Endothelial cell of umbilical vein (primary cell): ENCODE data around the gene IKZF4. TPM values are rescaled to one million over a fixed set of nuclear protein-coding genes. Genes with fewer than 3 reads are reported as not detected.

ENCODE experiments used
- BruUV-seq: library from RNA; stranded (reverse); fragments of 400-500 nt; replicated peaks from 2 replicates; lab custom pipeline; 2021; lab: Mats Ljungman, UMichigan
- CTCF ChIA-PET: fragments of 300-600, 350-600 bp; sonication (Branson Sonifier 250); formaldehyde crosslinking; loops from one replicate; lab custom pipeline; 2021; ENCODE audit warnings: antibody characterized with exemption, inconsistent platforms; lab: Charles Lee
- POLR2A ChIA-PET: fragments of 300-600, 350-600 bp; sonication (Branson Sonifier 250); formaldehyde crosslinking; loops from one replicate; lab custom pipeline; 2021; ENCODE audit warnings: antibody characterized with exemption, inconsistent platforms; lab: Charles Lee
- DNase-seq: peaks from one replicate; pipeline ENCODE4 v3.0.0-alpha.2; 2011; ENCODE audit warnings: low read depth, low spot score
- FAIRE-seq: peaks from 2 replicates; lab custom pipeline; 2011; peaks lifted over from hg19 to GRCh38; lab: Jason Lieb, UNC
- H2AFZ ChIP-seq: 2 replicates; pipeline ENCODE4 v1.6.0; 2012; ENCODE audit warnings: low read depth, low read length, control low read depth, inconsistent platforms
- H3K27ac ChIP-seq: 2 replicates; pipeline ENCODE4 v1.5.1; 2011; ENCODE audit warnings: low read depth, mild to moderate bottlenecking, control low read depth, low read length, moderate library complexity; ENCODE audit not compliant: insufficient read depth
- H3K27me3 ChIP-seq, 2 experiments: 2 replicates each; pipeline versions ENCODE4 v1.6.0 to v1.6.1; 2011; ENCODE audit warnings: low read length in 2 of 2, mixed read lengths in 1 of 2; ENCODE audit not compliant: control insufficient read depth in 2 of 2, insufficient read depth in 2 of 2
- H3K36me3 ChIP-seq, 2 experiments: 2 replicates in 1 of 2; 3 replicates in 1 of 2; pipeline ENCODE4 v1.5.1; 2011; ENCODE audit warnings: low read length in 2 of 2, mild to moderate bottlenecking in 1 of 2, moderate library complexity in 1 of 2; ENCODE audit not compliant: control insufficient read depth in 2 of 2, insufficient read depth in 2 of 2; ENCODE audit errors: extremely low read depth in 1 of 2
- H3K4me1 ChIP-seq: 3 replicates; pipeline ENCODE4 v1.5.1; 2011; ENCODE audit warnings: mild to moderate bottlenecking, low read length; ENCODE audit not compliant: control insufficient read depth, insufficient read depth; ENCODE audit errors: extremely low read depth
- H3K4me2 ChIP-seq: 2 replicates; pipeline ENCODE4 v1.6.1; 2011; ENCODE audit warnings: low read length, control low read depth, mixed read lengths; ENCODE audit not compliant: insufficient read depth
- H3K4me3 ChIP-seq, 3 experiments: fragments of 200-600 bp in 1 of 3; sonication (generic), shearing (Covaris generic) in 1 of 3; replicated peaks in 1 of 3; 2 replicates each; pipeline ENCODE4 v1.5.1; 2011 to 2016; ENCODE audit warnings: control low read depth in 3 of 3, low read length in 3 of 3, mild to moderate bottlenecking in 2 of 3, inconsistent platforms in 1 of 3, low read depth in 1 of 3, moderate library complexity in 1 of 3; ENCODE audit not compliant: insufficient read depth in 1 of 3
- H3K79me2 ChIP-seq: 2 replicates; pipeline ENCODE4 v1.6.0; 2012; ENCODE audit warnings: low read length, inconsistent platforms; ENCODE audit not compliant: control insufficient read depth, insufficient read depth
- H3K9ac ChIP-seq: replicated peaks from 2 replicates; pipeline ENCODE3; 2011; ENCODE audit warnings: low read length, control low read depth; ENCODE audit not compliant: insufficient read depth; ENCODE audit errors: extremely low read depth
- H3K9me1 ChIP-seq: replicated peaks from 3 replicates; pipeline ENCODE4 v1.6.0; 2011; ENCODE audit warnings: mild to moderate bottlenecking, low read length; ENCODE audit not compliant: control insufficient read depth, insufficient read depth; ENCODE audit errors: extremely low read depth
- H3K9me3 ChIP-seq: replicated peaks from 2 replicates; pipeline ENCODE4 v1.5.1; 2012; ENCODE audit warnings: low read length, inconsistent platforms; ENCODE audit not compliant: control insufficient read depth, insufficient read depth
- H4K20me1 ChIP-seq: replicated peaks from 2 replicates; pipeline ENCODE3; 2011; ENCODE audit warnings: mild to moderate bottlenecking, low read length; ENCODE audit not compliant: control insufficient read depth, insufficient read depth; ENCODE audit errors: extremely low read depth
- EZH2 ChIP-seq: IDR thresholded peaks from 2 replicates; pipeline ENCODE4 v1.6.1; 2012; ENCODE audit warnings: borderline replicate concordance, low read depth, mild to moderate bottlenecking, moderate library complexity, low read length, inconsistent platforms; ENCODE audit not compliant: severe bottlenecking
- FOS ChIP-seq: IDR thresholded peaks from 2 replicates; pipeline ENCODE4 v1.6.1; 2011; ENCODE audit warnings: mild to moderate bottlenecking, low read length, moderate library complexity, borderline replicate concordance; ENCODE audit not compliant: insufficient read depth
- GATA2 ChIP-seq: IDR thresholded peaks from 2 replicates; pipeline ENCODE4 v1.7.0; 2011; ENCODE audit warnings: low read depth, mild to moderate bottlenecking, moderate library complexity, mixed read lengths, low read length; ENCODE audit not compliant: insufficient read length, insufficient read depth
- JUN ChIP-seq: IDR thresholded peaks from 2 replicates; pipeline ENCODE4 v1.6.1; 2011; ENCODE audit warnings: borderline replicate concordance, low read depth; ENCODE audit not compliant: insufficient read length, insufficient read depth
- MYC ChIP-seq: IDR thresholded peaks from one replicate; pipeline ENCODE4 v1.6.1; 2011; ENCODE audit warnings: mild to moderate bottlenecking, low read depth, low read length
- POLR2A ChIP-seq: IDR thresholded peaks from 2 replicates; pipeline ENCODE4 v1.6.1; 2012; ENCODE audit warnings: low read depth, mild to moderate bottlenecking, control low read depth, low read length
- POLR2AphosphoS5 ChIP-seq: IDR thresholded peaks from 2 replicates; pipeline ENCODE4 v1.6.1; 2012; ENCODE audit warnings: low read depth, mild to moderate bottlenecking, control low read depth, low read length, moderate library complexity; ENCODE audit not compliant: insufficient read depth
- dilution Hi-C: fragments of 300-500 bp; cut with MboI; formaldehyde crosslinking; loops from one replicate; pipeline ENCODE4 v1.15.0; 2019; ENCODE audit warnings: low sequenced_read_pairs; ENCODE audit not compliant: extremely low pct_ligation_motif_present
- intact Hi-C: fragments of 100-400 bp; cut with micrococcal nuclease; formaldehyde crosslinking; loops from one replicate; pipeline ENCODE4 v1.10.0; 2022
- polyA plus RNA-seq, 4 experiments: library from polyadenylated mRNA; depleted of rRNA in 3 of 4; stranded (reverse) in 3 of 4; unstranded in 1 of 4; fragments of >200 nt; gene quantifications; 2 replicates each; pipeline versions ENCODE4 v1.2.1 to v1.2.3, GENCODE V29; 2011 to 2012; ENCODE audit warnings: missing spikeins in 1 of 4
- total RNA-seq: library from RNA; stranded (reverse); gene quantifications from 2 replicates; pipeline ENCODE4 v1.2.3, GENCODE V29; 2021
- TF ChIP-seq, protein P1 (sequence below): IDR thresholded peaks from 2 replicates; pipeline ENCODE4 v1.6.1; 2011; ENCODE audit not compliant: insufficient read depth, insufficient read length
- TF ChIP-seq, protein P2 (sequence below), 2 donors: IDR thresholded peaks; 1 replicate in 1 of 2; 2 replicates in 1 of 2; pipeline ENCODE4 v1.5.1; 2011; ENCODE audit warnings: low read length in 2 of 2, mild to moderate bottlenecking in 2 of 2, moderate library complexity in 2 of 2, control low read depth in 1 of 2, inconsistent platforms in 1 of 2, low read depth in 1 of 2; ENCODE audit not compliant: insufficient read depth in 1 of 2; ENCODE audit errors: extremely low read depth in 1 of 2

IKZF4 gene
- total and polyA plus RNA-seq, 2 donors (not counting 3 experiments of a cell fraction or from before 2014, with no cell fraction given), result 3.4 to 5.4 TPM

DNA sequence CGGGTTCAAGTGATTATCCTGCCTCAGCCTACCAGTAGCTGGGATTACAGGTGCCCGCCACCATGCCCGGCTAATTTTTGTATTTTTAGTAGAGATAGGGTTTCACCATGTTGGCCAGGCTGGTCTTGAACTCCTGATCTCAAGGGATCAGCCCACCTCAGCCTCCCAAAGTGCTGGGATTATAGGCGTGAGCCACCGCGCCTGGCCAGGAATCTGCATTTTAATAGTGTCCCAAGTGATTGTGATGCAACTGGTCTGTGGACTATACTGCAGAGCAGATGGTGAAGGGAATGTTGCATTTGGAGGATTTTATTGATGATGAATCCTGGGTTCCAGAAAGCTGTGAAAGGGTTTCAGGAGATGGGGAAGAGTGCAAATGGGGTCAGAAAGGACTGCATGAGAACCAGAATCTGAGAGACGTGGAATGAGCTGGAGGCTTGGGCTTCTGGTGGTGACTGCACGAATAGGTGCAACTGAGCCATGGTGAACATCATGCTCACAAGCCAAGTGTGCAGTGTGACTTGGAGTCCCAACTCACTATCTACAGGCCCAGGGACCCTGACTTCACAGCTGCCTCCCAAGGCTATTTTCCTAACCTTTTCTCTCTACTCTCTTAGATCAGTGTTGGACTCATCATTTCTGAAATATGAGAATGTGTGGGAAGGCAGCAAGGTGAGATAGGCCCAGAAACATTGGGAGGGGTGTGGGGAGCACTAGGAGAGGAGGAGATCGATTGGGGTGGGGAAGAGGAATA, 25.4 kb downstream of the IKZF4 start:
- H3K79me2 ChIP-seq, result peaks cover 20% of the 10 kb centered on the region
- H3K9me3 ChIP-seq, result no peaks in the 10 kb centered on the region
- H3K27ac ChIP-seq, result no peak overlapping the region
- H3K36me3 ChIP-seq, result peaks cover 8 to 14% of the 10 kb centered on the region in 2 experiments
- H2AFZ ChIP-seq, result no peak overlapping the region
- CTCF ChIA-PET, result interaction anchor here (1.2 to 4.6 kb wide), 8 partner anchors 14 to 143 kb away, joined by 3 to 28 read pairs (median 8); partner anchors contain the start of genes ERBB3, PA2G4, SMARCC2 and SUOX
- no peaks in the 10 kb centered on the region for H3K9me1 ChIP-seq
- dilution Hi-C loops (no loop called here), intact Hi-C loops (no loop called here)
- H3K27me3 ChIP-seq, result no peaks in the 10 kb centered on the region
- TF ChIP-seq JUN, result no peak
- peak; percentile 11 for TF ChIP-seq POLR2A
- no peak for DNase-seq
- BruUV-seq, result no TSS peak
- no peak overlapping the region for H3K4me3 ChIP-seq
- no peak overlapping the region for H3K4me2 ChIP-seq
- H4K20me1 ChIP-seq, result peaks cover 3% of the 10 kb centered on the region
- H3K9ac ChIP-seq, result no peak overlapping the region
- POLR2A ChIA-PET, result interaction anchor here (1.4 to 1.9 kb wide), 2 partner anchors 33 to 58 kb away, joined by 4 read pairs; partner anchors contain the start of gene PA2G4
- FAIRE-seq, result no peak
- H3K4me1 ChIP-seq, result peaks cover 12% of the 10 kb centered on the region

- no peaks in the 10 kb centered on the region for H3K36me3 ChIP-seq
- H3K4me2 ChIP-seq, result no peak overlapping the region
- POLR2A ChIA-PET, result no interaction called here
- H3K9ac ChIP-seq, result no peak overlapping the region
- H3K9me3 ChIP-seq, result no peaks in the 10 kb centered on the region
- TF ChIP-seq, protein P1, sequence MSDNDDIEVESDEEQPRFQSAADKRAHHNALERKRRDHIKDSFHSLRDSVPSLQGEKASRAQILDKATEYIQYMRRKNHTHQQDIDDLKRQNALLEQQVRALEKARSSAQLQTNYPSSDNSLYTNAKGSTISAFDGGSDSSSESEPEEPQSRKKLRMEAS, result no peak
- TF ChIP-seq GATA2 (no peak), JUN (no peak), EZH2 (no peak), FOS (no peak), POLR2A (no peak), MYC (no peak), POLR2AphosphoS5 (no peak)
- TF ChIP-seq, protein P2, sequence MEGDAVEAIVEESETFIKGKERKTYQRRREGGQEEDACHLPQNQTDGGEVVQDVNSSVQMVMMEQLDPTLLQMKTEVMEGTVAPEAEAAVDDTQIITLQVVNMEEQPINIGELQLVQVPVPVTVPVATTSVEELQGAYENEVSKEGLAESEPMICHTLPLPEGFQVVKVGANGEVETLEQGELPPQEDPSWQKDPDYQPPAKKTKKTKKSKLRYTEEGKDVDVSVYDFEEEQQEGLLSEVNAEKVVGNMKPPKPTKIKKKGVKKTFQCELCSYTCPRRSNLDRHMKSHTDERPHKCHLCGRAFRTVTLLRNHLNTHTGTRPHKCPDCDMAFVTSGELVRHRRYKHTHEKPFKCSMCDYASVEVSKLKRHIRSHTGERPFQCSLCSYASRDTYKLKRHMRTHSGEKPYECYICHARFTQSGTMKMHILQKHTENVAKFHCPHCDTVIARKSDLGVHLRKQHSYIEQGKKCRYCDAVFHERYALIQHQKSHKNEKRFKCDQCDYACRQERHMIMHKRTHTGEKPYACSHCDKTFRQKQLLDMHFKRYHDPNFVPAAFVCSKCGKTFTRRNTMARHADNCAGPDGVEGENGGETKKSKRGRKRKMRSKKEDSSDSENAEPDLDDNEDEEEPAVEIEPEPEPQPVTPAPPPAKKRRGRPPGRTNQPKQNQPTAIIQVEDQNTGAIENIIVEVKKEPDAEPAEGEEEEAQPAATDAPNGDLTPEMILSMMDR (IDR thresholded peaks at IDR 0.05; ENCODE audit: extremely low read depth in 1 of 2, insufficient read depth in 1 of 2, low read depth in 1 of 2, low read length in 2 of 2), result no peak
- no peaks in the 10 kb centered on the region for H4K20me1 ChIP-seq
- intact Hi-C loops (no loop called here), dilution Hi-C loops (no loop called here)
- no peak overlapping the region for H3K4me3 ChIP-seq
- FAIRE-seq (no peak), DNase-seq (no peak)
- H3K27me3 ChIP-seq, result no peaks in the 10 kb centered on the region
- no peaks in the 10 kb centered on the region for H3K4me1 ChIP-seq
- CTCF ChIA-PET, result interaction anchor here (0.6 to 0.7 kb wide), 2 partner anchors 152 to 1206 kb away, joined by 3 read pairs; no protein-coding TSS in a partner anchor
- H3K27ac ChIP-seq, result no peak overlapping the region
- H2AFZ ChIP-seq, result no peak overlapping the region
- H3K9me1 ChIP-seq, result no peaks in the 10 kb centered on the region
- no peaks in the 10 kb centered on the region for H3K79me2 ChIP-seq
- no TSS peak for BruUV-seq
These were observed 32.6 kb downstream of the IKZF4 start for GRCh38 chr12:56053407-56053893.
